ENCODE results near the gene HEXD. TPM values are rescaled to one million over a fixed set of nuclear protein-coding genes. Genes with fewer than 3 reads are reported as not detected.

The HEXD gene
- total and polyA plus RNA-seq, 2 donors (not counting 1 experiment from before 2014, with no cell fraction given) = 6.4 to 16.7 TPM

- Histone ChIP-seq H3K4me1 (ENCODE audit: control insufficient read depth, extremely low read depth, insufficient read depth, low read length) (no peaks in the 10 kb centered on the region), H4K20me1 (ENCODE audit: control insufficient read depth, extremely low read depth, insufficient read depth, low read length) (no peaks in the 10 kb centered on the region), H3K4me3 (replicated peaks in 1 of 4; ENCODE audit: control extremely low read depth in 1 of 4, insufficient read depth in 1 of 4, low read depth in 3 of 4, low read length in 4 of 4) (no peak overlapping the region), H3K79me2 (ENCODE audit: control insufficient read depth, insufficient read depth, low read length) (no peaks in the 10 kb centered on the region), H2AFZ (ENCODE audit: low read length) (no peak overlapping the region), H3K9ac (ENCODE audit: insufficient read depth, low read length) (no peak overlapping the region), H3K27ac (ENCODE audit: insufficient read depth, low read length) (no peak overlapping the region), H3K9me3 (ENCODE audit: control insufficient read depth, insufficient read depth, low read depth, low read length) (no peaks in the 10 kb centered on the region), H3K4me2 (ENCODE audit: extremely low read depth, insufficient read depth, low read length) (no peak overlapping the region), H3K27me3 (ENCODE audit: control insufficient read depth, insufficient read depth, low read length) (no peaks in the 10 kb centered on the region), H3K36me3 (ENCODE audit: control insufficient read depth, insufficient read depth, low read length) (peaks cover 20% of the 10 kb centered on the region)
- DNase-seq (ENCODE audit: low read depth in 2 of 2) = no peak
- TF ChIP-seq EZH2 (IDR thresholded peaks at IDR 0.05; ENCODE audit: low read length, missing control alignments) (no peak), CTCF (conservative IDR thresholded peaks at IDR 0.05 in 1 of 2, IDR thresholded peaks at IDR 0.05 in 1 of 2; ENCODE audit: low read depth in 1 of 2, low read length in 2 of 2) (no peak)
Observed at GRCh38 chr17:82483836-82484235, 65.7 kb downstream of the HEXD start.

- Histone ChIP-seq H3K4me1 (ENCODE audit: control insufficient read depth, extremely low read depth, insufficient read depth, low read length) (no peaks in the 10 kb centered on the region), H3K36me3 (ENCODE audit: control insufficient read depth, insufficient read depth, low read length) (peaks cover 15% of the 10 kb centered on the region), H3K4me2 (ENCODE audit: extremely low read depth, insufficient read depth, low read length) (no peak overlapping the region), H2AFZ (ENCODE audit: low read length) (no peak overlapping the region), H4K20me1 (ENCODE audit: control insufficient read depth, extremely low read depth, insufficient read depth, low read length) (no peaks in the 10 kb centered on the region), H3K4me3 (replicated peaks in 1 of 4; ENCODE audit: control extremely low read depth in 1 of 4, insufficient read depth in 1 of 4, low read depth in 3 of 4, low read length in 4 of 4) (no peak overlapping the region), H3K27ac (ENCODE audit: insufficient read depth, low read length) (no peak overlapping the region), H3K9ac (ENCODE audit: insufficient read depth, low read length) (no peak overlapping the region), H3K9me3 (ENCODE audit: control insufficient read depth, insufficient read depth, low read depth, low read length) (no peaks in the 10 kb centered on the region), H3K79me2 (ENCODE audit: control insufficient read depth, insufficient read depth, low read length) (no peaks in the 10 kb centered on the region), H3K27me3 (ENCODE audit: control insufficient read depth, insufficient read depth, low read length) (no peaks in the 10 kb centered on the region)
- TF ChIP-seq CTCF (conservative IDR thresholded peaks at IDR 0.05 in 1 of 2, IDR thresholded peaks at IDR 0.05 in 1 of 2; ENCODE audit: low read depth in 1 of 2, low read length in 2 of 2) = no peak
- no peak for TF ChIP-seq EZH2 (IDR thresholded peaks at IDR 0.05; ENCODE audit: low read length, missing control alignments)
- no peak for DNase-seq (ENCODE audit: low read depth in 2 of 2)
Observed at GRCh38 chr17:82486231-82487094, 68.3 kb downstream of the HEXD start.

GRCh38 chr17:82487910-82488309 is 69.8 kb downstream of the HEXD start:
- Histone ChIP-seq H3K27ac (ENCODE audit: insufficient read depth, low read length) (no peak overlapping the region), H3K4me1 (ENCODE audit: control insufficient read depth, extremely low read depth, insufficient read depth, low read length) (peaks cover 4% of the 10 kb centered on the region), H4K20me1 (ENCODE audit: control insufficient read depth, extremely low read depth, insufficient read depth, low read length) (no peaks in the 10 kb centered on the region), H3K9ac (ENCODE audit: insufficient read depth, low read length) (no peak overlapping the region), H3K27me3 (ENCODE audit: control insufficient read depth, insufficient read depth, low read length) (no peaks in the 10 kb centered on the region), H3K4me3 (replicated peaks in 1 of 4; ENCODE audit: control extremely low read depth in 1 of 4, insufficient read depth in 1 of 4, low read depth in 3 of 4, low read length in 4 of 4) (no peak overlapping the region), H3K36me3 (ENCODE audit: control insufficient read depth, insufficient read depth, low read length) (peaks cover 15% of the 10 kb centered on the region), H2AFZ (ENCODE audit: low read length) (no peak overlapping the region), H3K4me2 (ENCODE audit: extremely low read depth, insufficient read depth, low read length) (no peak overlapping the region), H3K79me2 (ENCODE audit: control insufficient read depth, insufficient read depth, low read length) (no peaks in the 10 kb centered on the region), H3K9me3 (ENCODE audit: control insufficient read depth, insufficient read depth, low read depth, low read length) (no peaks in the 10 kb centered on the region)
- TF ChIP-seq CTCF (conservative IDR thresholded peaks at IDR 0.05 in 1 of 2, IDR thresholded peaks at IDR 0.05 in 1 of 2; ENCODE audit: low read depth in 1 of 2, low read length in 2 of 2) = no peak
- TF ChIP-seq EZH2 (IDR thresholded peaks at IDR 0.05; ENCODE audit: low read length, missing control alignments) = no peak
- DNase-seq (ENCODE audit: low read depth in 2 of 2) = no peak

Data from fibroblast of lung (primary cell).